Activated CD8-positive, alpha-beta memory T cell treated with anti-CD3 and anti-CD28 coated beads, Interleukin-2, amount 50 U/mL, for 1 hour (primary cell): Measurements from ENCODE around the gene IGSF10.
"Not testable (repeated sequence)": the region's sequence is repeated elsewhere in the genome, so short reads cannot be mapped to it uniquely, and the experiment has no call there.

Source experiments
- DNase-seq: peaks from one replicate; pipeline ENCODE4 v3.0.0-alpha.2; 2020; ENCODE audit errors: extremely low read depth

IGSF10 gene

DNA sequence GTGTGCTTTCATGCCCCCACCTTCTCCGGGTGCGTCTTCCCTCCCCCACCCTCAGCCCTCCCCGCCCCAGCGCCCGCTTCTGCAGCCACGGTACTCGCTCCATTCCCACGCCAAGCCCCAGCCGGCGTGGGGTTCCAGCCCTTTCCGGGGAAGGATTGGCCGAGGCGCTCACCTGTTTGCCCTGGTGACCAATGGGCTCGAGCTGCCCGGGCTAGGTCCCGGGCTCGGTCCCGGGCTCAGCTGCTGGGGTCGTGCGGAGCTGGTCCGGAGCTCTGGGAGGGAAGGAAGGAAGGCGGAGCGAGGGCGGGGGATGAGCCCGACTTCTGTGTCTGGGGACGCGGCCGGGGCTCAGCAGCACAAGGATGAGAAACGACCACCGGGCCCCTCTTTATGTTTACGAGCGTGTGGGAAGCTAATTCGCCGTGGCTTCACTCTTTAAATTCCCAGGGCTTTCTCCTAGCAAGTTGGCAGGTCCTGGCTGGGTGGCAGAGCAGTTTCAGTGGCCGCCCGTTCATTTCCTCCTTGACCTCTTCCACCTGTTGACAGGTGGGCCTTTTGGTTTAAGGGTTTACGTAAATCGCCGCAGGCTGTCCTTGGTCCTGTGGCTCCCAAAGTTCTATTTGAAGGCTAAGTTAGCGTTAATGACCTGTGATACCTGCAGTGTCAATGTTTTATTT is at the start of gene IGSF10:
IGSF10 (minus strand) TSS at position 288 of the 677 bp plus-strand sequence. CDS start 2,352 bp downstream, outside the sequence.
- no peak for DNase-seq

DNA sequence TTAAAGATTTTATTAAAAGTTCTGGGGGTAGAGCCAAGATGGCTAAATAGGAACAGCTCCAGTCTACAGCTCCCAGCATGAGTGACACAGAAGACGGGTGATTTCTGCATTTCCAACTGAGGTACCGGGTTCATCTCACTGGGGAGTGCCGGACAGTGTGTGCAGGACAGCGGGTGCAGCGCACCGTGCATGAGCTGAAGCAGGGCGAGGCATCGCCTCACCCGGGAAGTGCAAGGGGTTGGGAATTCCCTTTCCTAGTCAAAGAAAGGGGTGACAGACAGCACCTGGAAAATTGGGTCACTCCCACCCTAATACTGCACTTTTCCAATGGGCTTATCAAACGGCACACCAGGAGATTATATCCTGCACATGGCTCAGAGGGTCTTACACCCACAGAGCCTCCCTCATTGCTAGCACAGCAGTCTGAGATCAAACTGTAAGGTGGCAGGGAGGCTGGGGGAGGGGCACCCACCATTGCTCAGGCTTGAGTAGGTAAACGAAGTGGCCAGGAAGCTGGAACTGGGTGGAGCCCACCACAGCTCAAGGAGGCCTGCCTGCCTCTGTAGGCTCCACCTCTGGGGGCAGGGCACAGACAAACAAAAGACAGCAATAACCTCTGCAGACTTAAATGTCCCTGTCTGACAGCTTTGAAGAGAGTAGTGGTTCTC is 48.7 kb upstream of the IGSF10 start:
- DNase-seq: not testable (repeated sequence)

GRCh38 chr3:151504606-151505005 is 43.7 kb upstream of the IGSF10 start:
- DNase-seq: no peak

- no peak for DNase-seq
Observed at GRCh38 chr3:151503074-151503473, 42.2 kb upstream of the IGSF10 start.

DNA sequence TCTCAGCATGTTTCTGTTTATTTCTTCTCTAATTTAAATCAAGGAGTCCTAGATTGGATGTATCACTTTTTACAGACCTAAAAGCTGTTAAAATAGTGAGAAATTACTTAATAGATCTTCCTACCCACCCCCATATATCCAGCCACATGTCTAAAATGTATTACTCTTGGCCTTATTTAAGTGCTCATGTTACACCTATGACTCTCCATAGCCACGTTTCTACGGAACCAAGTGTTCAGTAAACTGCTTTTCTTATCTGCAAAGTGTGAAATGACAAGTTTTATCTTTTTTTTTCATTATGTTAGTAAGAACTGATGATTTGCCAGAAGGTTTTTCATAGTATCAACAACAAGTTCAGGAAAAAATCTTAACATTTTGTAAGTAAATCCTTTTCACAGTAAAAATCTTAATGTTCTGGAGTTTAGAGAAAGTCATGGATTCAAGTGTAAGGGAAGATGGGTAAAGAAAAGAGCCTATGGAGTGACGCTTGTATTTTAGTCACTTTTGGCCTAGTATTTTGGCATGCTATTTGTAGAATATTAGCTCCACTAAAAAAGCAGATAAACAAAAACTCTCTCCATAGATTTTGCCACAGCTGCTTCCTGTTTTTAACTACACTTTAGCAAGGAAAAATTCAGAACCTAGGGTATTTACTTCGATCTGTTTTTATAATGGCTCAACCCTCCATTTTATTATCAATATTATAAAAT is 41.2 kb upstream of the IGSF10 start:
- DNase-seq: no peak

GRCh38 chr3:151501171-151501922 is 40.5 kb upstream of the IGSF10 start:
- DNase-seq: no peak

DNA sequence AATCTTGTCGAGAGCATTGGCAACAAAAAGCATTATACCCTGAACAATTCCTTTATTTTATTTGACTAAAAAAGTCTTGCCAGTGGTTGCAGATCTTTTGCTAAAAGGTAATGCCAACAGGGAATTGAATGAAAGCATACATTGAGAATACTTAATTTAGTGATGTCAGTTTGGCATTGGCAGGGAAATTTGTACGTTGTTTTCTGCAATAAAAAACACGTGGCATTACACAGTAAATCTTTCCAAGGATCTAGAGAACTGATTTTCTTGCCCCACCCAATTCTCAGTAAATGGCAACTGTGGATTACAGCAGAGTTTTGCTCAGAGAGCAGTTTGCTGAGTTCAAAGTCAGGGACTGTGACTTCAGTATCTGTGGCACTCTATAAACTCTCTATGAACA is 38.3 kb upstream of the IGSF10 start:
- DNase-seq: no peak

DNA sequence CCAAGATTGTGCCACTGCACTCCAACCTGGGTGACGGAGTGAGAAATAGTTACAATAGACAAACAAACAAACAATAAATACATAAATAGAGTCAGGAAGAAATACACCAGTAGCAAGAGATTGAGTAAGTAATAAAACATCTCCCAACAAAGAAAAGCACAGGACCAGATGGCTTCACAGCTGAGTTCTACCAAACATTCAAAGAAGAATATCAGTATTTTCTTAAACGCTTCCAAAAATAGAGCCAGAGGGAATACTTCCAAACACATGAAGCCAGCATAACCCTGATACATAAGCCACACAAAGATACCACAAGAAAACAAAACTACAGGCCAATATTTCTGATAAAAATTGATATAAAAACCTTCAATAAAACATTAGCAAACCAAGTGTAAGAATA is 30.7 kb upstream of the IGSF10 start:
- DNase-seq: no peak

- DNase-seq: not testable (repeated sequence)
Observed at GRCh38 chr3:151487833-151488232, 27.0 kb upstream of the IGSF10 start.

- no peak for DNase-seq
Observed at GRCh38 chr3:151483961-151484520, 23.2 kb upstream of the IGSF10 start.

DNA sequence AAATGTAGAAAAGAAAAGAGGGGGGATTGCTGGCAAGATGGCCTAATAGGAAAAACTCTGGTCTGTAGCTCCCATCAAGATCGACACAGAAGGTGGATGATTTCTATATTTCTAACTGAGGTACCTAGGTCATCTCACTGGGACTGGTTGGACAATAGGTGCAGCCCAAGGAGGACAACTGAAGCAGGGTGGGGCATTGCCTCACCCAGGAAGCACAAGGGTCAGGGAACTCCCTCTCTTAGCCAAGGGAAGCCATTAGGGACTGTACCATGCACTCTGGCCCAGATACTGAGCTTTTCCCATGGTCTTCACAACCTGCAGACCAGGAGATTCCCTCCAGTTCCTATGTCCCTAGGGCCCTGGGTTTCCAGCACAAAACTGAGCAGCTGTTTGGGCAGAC is 22.6 kb upstream of the IGSF10 start:
- DNase-seq: no peak

DNA sequence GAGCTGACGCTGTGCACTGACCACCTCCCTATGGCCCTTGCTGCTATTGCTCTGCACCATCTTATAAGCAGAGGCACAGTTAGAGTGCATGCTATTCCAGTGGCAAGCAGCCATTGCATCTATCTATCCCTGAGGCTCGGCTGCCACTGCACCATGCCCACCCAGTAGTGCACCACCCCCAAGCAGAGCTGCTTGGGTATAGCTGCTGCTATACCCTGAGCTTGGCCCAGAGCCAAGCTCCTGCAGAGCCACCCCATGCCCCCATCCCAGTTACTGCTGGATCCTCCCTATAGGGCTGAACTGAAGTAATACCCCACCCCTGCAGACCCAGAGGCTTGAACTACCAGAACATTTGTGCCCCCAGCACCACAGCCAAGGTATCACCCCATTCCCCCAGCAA is 19.6 kb upstream of the IGSF10 start:
- no peak for DNase-seq

DNA sequence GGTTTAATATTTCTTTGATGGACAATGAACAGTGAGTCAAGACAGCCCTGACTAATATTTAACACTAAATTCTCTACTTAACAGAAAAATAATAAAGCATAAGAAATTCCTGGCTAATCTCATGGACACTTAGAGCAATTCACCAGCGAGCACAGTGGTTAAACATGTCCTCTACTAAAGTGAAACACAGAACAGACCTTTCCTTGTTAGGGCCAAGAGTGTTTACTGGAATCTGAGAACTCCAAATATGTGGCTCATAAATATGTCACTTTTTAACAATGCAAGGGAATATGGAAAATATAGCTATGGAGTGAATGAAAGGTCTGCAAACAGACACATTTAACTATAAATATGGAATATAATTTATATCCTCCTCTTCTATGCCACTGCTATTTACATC is 18.6 kb upstream of the IGSF10 start:
- DNase-seq: no peak

GRCh38 chr3:151478335-151478697 is 17.5 kb upstream of the IGSF10 start:
- DNase-seq: no peak

DNA sequence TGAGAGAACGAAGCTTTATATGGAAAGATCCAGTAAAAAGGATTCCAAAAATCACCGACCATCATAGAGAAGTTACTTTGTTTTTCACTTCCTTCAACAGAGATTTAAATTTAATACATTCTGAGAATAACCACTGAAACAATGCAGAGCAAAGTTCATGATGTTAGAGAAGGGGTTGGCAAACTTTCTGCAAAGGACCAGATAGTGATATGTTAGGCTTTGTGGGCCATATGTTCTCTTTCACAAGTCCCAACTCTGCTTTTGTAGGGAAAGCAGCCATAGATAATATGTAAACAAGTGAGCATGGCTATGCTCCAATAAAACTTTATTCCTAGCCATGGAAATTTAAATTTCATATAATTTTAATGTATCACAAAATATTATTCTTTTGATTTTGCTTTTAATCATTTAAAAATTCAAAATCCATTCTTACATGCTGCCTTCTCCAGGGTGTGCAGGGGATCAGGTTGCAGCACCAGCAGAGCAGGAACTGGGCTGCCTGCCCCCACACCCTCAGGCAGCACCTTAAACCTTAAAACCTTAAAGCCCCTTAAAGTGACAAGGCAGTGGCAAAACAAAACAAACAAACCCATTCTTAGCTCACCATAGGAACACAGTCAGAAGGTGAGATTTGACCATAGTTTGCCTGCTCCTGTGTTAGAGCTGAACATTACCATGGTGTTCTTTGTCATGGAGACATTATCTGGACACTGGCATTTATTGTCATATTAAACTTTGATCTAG is 16.9 kb upstream of the IGSF10 start:
- no peak for DNase-seq

- DNase-seq: no peak
Observed at GRCh38 chr3:151476344-151477018, 15.6 kb upstream of the IGSF10 start.

GRCh38 chr3:151468284-151468917 is 7.5 kb upstream of the IGSF10 start:
- no peak for DNase-seq

- DNase-seq: no peak
Observed at GRCh38 chr3:151467069-151467468, 6.2 kb upstream of the IGSF10 start.

DNA sequence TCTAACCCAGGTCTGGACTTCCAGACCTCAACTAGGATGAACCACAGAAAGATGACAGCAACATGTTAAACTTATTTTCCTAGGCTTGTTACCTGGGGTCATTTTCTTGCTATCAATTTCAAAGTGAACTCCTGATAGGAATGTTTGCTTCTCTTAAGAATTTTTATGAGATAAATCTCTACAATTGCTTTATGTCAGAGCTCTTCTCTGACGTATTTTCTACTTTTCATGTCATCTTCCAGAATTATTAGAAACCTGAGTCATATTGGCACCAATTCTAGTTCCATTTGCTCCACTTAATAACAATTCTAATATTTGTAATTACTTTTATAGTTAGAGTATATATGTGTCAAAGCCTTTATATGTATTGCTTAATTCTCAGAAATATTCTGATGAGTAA is 2.1 kb upstream of the IGSF10 start:
- no peak for DNase-seq

GRCh38 chr3:151462278-151462780 is 1.5 kb upstream of the IGSF10 start:
- no peak for DNase-seq
